ENCODE results near the gene FILIP1L.

DNA sequence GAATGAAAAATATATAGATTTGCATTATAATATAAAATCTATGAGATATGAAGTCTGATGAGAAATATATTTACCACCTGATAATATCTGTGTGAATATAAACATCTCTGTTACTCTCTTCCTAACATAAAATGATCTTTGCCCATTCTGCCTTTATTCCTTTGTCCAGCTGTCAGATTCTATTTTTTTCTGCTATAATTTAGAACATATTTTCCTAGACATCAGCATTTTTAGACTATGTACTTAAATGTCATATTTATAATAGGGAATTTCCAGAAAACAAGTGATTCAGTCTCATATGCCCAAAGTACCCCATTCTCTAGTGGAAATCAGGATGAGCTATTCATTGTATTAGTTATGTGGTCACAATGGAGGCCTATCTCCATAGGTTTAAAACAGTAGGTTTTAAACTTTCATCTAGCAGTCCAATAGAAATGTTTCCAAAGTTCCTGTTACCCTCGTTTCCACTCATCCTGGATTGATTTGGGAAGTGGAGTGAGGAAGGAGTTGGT lies 83.3 kb downstream of the FILIP1L start:
- TF ChIP-seq, protein P1, sequence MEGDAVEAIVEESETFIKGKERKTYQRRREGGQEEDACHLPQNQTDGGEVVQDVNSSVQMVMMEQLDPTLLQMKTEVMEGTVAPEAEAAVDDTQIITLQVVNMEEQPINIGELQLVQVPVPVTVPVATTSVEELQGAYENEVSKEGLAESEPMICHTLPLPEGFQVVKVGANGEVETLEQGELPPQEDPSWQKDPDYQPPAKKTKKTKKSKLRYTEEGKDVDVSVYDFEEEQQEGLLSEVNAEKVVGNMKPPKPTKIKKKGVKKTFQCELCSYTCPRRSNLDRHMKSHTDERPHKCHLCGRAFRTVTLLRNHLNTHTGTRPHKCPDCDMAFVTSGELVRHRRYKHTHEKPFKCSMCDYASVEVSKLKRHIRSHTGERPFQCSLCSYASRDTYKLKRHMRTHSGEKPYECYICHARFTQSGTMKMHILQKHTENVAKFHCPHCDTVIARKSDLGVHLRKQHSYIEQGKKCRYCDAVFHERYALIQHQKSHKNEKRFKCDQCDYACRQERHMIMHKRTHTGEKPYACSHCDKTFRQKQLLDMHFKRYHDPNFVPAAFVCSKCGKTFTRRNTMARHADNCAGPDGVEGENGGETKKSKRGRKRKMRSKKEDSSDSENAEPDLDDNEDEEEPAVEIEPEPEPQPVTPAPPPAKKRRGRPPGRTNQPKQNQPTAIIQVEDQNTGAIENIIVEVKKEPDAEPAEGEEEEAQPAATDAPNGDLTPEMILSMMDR (IDR thresholded peaks at IDR 0.05): no peak
- no peak for TF ChIP-seq POLR2AphosphoS5 (IDR thresholded peaks at IDR 0.05; ENCODE audit: insufficient read depth in 1 of 2, low read depth in 1 of 2)
- TF ChIP-seq POLR2A (IDR thresholded peaks at IDR 0.05): no peak

Measured in vagina (tissue), 2 donors.